ENCODE measurements around the gene LMAN2L.
A peak's percentile ranks its signal among the peaks of the same experiment; 100 is the strongest.

The LMAN2L gene

DNA sequence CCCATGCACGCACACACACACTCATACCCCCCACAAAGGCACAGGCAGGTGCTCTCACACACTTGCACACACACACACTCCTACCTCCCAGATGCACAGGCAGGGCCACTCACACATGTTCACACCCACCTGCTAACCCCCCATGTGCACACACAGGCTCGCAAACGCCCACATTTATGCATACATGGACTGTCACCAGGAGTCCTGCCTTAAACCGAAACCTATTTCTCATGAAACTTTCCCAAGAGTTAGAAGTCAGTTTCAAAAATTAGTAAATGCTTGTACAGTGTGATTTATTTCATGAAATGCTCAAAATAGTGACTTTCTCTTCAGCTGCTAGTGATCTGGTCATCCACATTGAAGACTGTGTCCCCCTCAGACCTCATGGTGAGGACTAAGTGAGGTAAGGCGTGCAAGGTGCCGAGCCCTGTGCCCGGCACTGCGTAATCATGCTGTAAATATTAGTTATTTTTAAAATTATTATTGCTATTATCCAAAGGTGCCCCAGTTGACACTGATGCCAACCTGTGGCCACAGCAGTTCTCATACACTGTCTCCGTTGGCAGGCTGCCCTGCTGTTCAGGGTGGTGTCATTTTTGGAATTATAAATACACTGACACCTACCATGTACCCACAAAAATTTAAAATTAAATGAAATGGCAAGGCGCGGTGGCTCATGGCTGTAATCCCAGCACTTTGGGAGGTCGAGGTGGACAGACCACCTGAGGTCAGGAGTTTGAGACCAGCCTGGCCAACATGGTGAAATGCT lies 33.2 kb upstream of the LMAN2L start:
- Histone ChIP-seq H3K9ac (ENCODE audit: insufficient read length) (no peak overlapping the region), H3K36me3 (ENCODE audit: insufficient read depth, low read length) (no peaks in the 10 kb centered on the region), H3K27ac (no peak overlapping the region), H3K4me3 (no peak overlapping the region), H3K9me3 (ENCODE audit: low read depth, low read length) (no peaks in the 10 kb centered on the region)
- DNase-seq (ENCODE audit: low read depth, low spot score), result no peak
- TF ChIP-seq EZH2 (IDR thresholded peaks at IDR 0.05) (no peak), POLR2AphosphoS5 (IDR thresholded peaks at IDR 0.05; ENCODE audit: borderline replicate concordance, low read depth, low read length) (no peak), FOXP2 (optimal IDR thresholded peaks at IDR 0.05; ENCODE audit: control extremely low read depth, extremely low read length, insufficient read depth) (no peak)

DNA sequence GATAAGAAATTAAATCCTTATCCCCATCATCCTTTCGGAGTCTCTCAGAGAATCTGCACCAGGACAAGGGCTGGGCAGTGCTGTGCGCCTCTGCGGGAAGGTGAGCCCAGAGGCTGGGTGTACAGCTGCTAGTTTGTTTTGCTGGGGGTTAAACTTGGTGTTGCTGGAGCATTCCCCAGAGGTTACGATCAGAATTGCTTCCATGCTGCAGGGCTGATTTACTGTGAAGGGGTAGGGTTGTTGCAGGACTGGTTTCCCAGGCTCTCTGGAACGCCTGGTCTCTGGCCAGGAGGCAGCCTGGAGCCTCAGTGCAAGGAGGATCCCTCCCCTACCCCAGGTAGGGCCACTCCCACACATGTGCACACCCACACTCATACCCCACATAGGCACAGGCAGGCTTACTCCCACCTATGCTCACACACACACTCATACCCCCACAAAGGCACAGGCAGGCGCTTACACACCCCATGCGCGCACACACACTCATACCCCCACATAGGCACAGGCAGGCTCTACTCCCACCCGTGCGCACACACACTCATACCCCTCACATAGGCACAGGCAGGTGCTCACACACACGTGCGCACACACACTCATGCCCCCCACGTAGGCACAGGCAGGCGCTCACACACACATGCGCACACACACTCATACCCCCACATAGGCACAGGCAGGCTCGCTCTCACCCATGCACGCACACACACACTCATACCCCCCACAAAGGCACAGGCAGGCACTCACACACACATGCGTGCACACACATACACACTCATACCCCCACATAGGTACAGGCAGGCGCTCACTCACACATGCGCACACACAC lies 32.1 kb upstream of the LMAN2L start:
- H3K27ac ChIP-seq, result no peak overlapping the region
- no peak overlapping the region for H3K9ac ChIP-seq (ENCODE audit: insufficient read length)
- no peaks in the 10 kb centered on the region for H3K9me3 ChIP-seq (ENCODE audit: low read depth, low read length)
- TF ChIP-seq POLR2AphosphoS5 (IDR thresholded peaks at IDR 0.05; ENCODE audit: borderline replicate concordance, low read depth, low read length) (no peak), FOXP2 (optimal IDR thresholded peaks at IDR 0.05; ENCODE audit: control extremely low read depth, extremely low read length, insufficient read depth) (no peak), EZH2 (IDR thresholded peaks at IDR 0.05) (no peak)
- DNase-seq (ENCODE audit: low read depth, low spot score), result no peak
- H3K4me3 ChIP-seq, result no peak overlapping the region
- H3K36me3 ChIP-seq (ENCODE audit: insufficient read depth, low read length), result no peaks in the 10 kb centered on the region

GRCh38 chr2:96770442-96771202 lies 30.8 kb upstream of the LMAN2L start:
- H3K9ac ChIP-seq (ENCODE audit: insufficient read length), result no peak overlapping the region
- no peak for DNase-seq (ENCODE audit: low read depth, low spot score)
- no peak for TF ChIP-seq POLR2AphosphoS5 (IDR thresholded peaks at IDR 0.05; ENCODE audit: borderline replicate concordance, low read depth, low read length)
- TF ChIP-seq EZH2 (IDR thresholded peaks at IDR 0.05), result no peak
- no peak for TF ChIP-seq FOXP2 (optimal IDR thresholded peaks at IDR 0.05; ENCODE audit: control extremely low read depth, extremely low read length, insufficient read depth)
- no peaks in the 10 kb centered on the region for H3K9me3 ChIP-seq (ENCODE audit: low read depth, low read length)
- H3K36me3 ChIP-seq (ENCODE audit: insufficient read depth, low read length), result no peaks in the 10 kb centered on the region
- no peak overlapping the region for H3K4me3 ChIP-seq
- H3K27ac ChIP-seq, result no peak overlapping the region

- no peak overlapping the region for H3K27ac ChIP-seq
- no peak overlapping the region for H3K4me3 ChIP-seq
- H3K36me3 ChIP-seq (ENCODE audit: insufficient read depth, low read length), result no peaks in the 10 kb centered on the region
- DNase-seq (ENCODE audit: low read depth, low spot score), result no peak
- H3K9ac ChIP-seq (ENCODE audit: insufficient read length), result no peak overlapping the region
- no peaks in the 10 kb centered on the region for H3K9me3 ChIP-seq (ENCODE audit: low read depth, low read length)
- TF ChIP-seq FOXP2 (optimal IDR thresholded peaks at IDR 0.05; ENCODE audit: control extremely low read depth, extremely low read length, insufficient read depth) (no peak), EZH2 (IDR thresholded peaks at IDR 0.05) (no peak), POLR2AphosphoS5 (IDR thresholded peaks at IDR 0.05; ENCODE audit: borderline replicate concordance, low read depth, low read length) (no peak)
Observed at GRCh38 chr2:96769814-96770213, 29.9 kb upstream of the LMAN2L start.

DNA sequence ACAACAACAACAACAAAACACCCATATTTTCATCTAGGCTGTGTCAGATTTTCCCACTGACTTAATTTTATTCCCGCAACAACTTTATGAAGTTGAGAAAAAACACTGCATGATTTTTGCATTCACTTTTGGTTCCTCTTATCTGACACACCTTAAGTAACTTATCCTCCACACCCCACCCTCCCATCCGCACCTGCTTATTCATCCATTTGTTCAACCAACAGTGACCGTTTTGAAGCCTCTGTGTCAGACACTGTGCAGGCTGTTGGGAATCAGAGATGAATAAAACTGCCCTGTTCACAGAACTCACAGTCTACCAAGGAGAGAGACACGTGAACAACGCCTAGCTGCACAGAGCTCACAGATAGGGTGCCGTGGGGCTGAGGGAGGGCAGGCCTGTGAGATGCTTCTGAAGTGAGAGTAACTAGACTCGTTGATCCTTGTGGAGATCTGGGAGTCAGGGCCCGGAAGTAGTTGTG lies 28.3 kb upstream of the LMAN2L start:
- DNase-seq (ENCODE audit: low read depth, low spot score), result no peak
- H3K9me3 ChIP-seq (ENCODE audit: low read depth, low read length), result no peaks in the 10 kb centered on the region
- H3K4me3 ChIP-seq, result no peak overlapping the region
- no peaks in the 10 kb centered on the region for H3K36me3 ChIP-seq (ENCODE audit: insufficient read depth, low read length)
- no peak overlapping the region for H3K9ac ChIP-seq (ENCODE audit: insufficient read length)
- TF ChIP-seq FOXP2 (optimal IDR thresholded peaks at IDR 0.05; ENCODE audit: control extremely low read depth, extremely low read length, insufficient read depth) (no peak), POLR2AphosphoS5 (IDR thresholded peaks at IDR 0.05; ENCODE audit: borderline replicate concordance, low read depth, low read length) (no peak), EZH2 (IDR thresholded peaks at IDR 0.05) (no peak)
- no peak overlapping the region for H3K27ac ChIP-seq

DNA sequence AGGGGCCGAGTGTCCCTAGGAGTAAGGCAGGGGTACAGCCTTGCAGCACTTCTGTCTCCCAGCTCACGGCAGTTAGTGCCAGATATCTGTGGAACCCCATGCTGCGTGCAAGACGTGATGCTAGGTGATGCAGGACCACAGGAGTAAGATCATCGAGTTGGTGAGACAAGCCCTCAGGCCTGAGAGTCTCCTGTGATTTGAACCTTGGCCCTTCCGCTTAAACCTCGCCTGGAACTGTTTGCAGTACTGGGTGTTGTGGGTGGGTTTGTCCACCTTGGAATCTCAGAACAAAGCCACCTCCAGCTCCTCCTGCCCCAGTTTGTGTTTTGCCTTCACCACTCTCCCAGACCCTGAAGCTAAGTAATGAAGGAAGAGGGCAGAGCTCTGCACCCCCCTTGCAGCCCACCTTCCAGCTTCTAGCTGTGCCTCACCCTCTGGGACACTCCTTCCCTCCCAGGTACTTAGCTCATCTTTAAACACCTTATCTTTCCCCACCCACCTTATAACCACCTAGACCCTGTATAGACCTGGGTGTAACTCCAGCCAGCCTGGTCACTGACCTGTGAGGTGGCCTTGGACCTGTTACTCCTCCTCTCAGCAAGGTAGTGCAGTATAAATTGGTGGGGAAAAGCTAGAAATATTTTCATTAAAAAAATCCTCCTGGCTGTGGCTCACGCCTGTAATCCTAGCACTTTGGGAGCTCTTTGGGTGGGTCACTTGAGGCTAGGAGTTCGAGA lies 27.4 kb upstream of the LMAN2L start:
- H3K4me3 ChIP-seq, result no peak overlapping the region
- no peak for DNase-seq (ENCODE audit: low read depth, low spot score)
- no peak overlapping the region for H3K9ac ChIP-seq (ENCODE audit: insufficient read length)
- no peak for TF ChIP-seq EZH2 (IDR thresholded peaks at IDR 0.05)
- no peak for TF ChIP-seq POLR2AphosphoS5 (IDR thresholded peaks at IDR 0.05; ENCODE audit: borderline replicate concordance, low read depth, low read length)
- TF ChIP-seq FOXP2 (optimal IDR thresholded peaks at IDR 0.05; ENCODE audit: control extremely low read depth, extremely low read length, insufficient read depth), result no peak
- H3K27ac ChIP-seq, result no peak overlapping the region
- no peaks in the 10 kb centered on the region for H3K36me3 ChIP-seq (ENCODE audit: insufficient read depth, low read length)
- no peaks in the 10 kb centered on the region for H3K9me3 ChIP-seq (ENCODE audit: low read depth, low read length)

- H3K9ac ChIP-seq (ENCODE audit: insufficient read length), result no peak overlapping the region
Observed at GRCh38 chr2:96764253-96764637, 24.4 kb upstream of the LMAN2L start.

More at GRCh38 chr2:96764253-96764637, 24.4 kb upstream of the LMAN2L start:
- Histone ChIP-seq H3K4me3 (peak overlapping the region; percentile 78), H3K36me3 (ENCODE audit: insufficient read depth, low read length) (no peaks in the 10 kb centered on the region), H3K9me3 (ENCODE audit: low read depth, low read length) (no peaks in the 10 kb centered on the region), H3K27ac (no peak overlapping the region)
- no peak for DNase-seq (ENCODE audit: low read depth, low spot score)
- TF ChIP-seq FOXP2 (optimal IDR thresholded peaks at IDR 0.05; ENCODE audit: control extremely low read depth, extremely low read length, insufficient read depth) (no peak), POLR2AphosphoS5 (IDR thresholded peaks at IDR 0.05; ENCODE audit: borderline replicate concordance, low read depth, low read length) (no peak), EZH2 (IDR thresholded peaks at IDR 0.05) (no peak)

All from SK-N-MC (cell line).